Endothelial cell of umbilical vein (primary cell): ENCODE results near the gene ELMOD3. TPM values are rescaled to one million over a fixed set of nuclear protein-coding genes. Genes with fewer than 3 reads are reported as not detected.

Experiments
- BruUV-seq: library from RNA; stranded (reverse); fragments of 400-500 nt; replicated peaks from 2 replicates; lab custom pipeline; 2021; lab: Mats Ljungman, UMichigan
- CTCF ChIA-PET: fragments of 300-600, 350-600 bp; sonication (Branson Sonifier 250); formaldehyde crosslinking; loops from one replicate; lab custom pipeline; 2021; ENCODE audit warnings: antibody characterized with exemption, inconsistent platforms; lab: Charles Lee
- POLR2A ChIA-PET: fragments of 300-600, 350-600 bp; sonication (Branson Sonifier 250); formaldehyde crosslinking; loops from one replicate; lab custom pipeline; 2021; ENCODE audit warnings: antibody characterized with exemption, inconsistent platforms; lab: Charles Lee
- DNase-seq: peaks from one replicate; pipeline ENCODE4 v3.0.0-alpha.2; 2011; ENCODE audit warnings: low read depth, low spot score
- FAIRE-seq: peaks from 2 replicates; lab custom pipeline; 2011; peaks lifted over from hg19 to GRCh38; lab: Jason Lieb, UNC
- H2AFZ ChIP-seq: 2 replicates; pipeline ENCODE4 v1.6.0; 2012; ENCODE audit warnings: low read depth, low read length, control low read depth, inconsistent platforms
- H3K27ac ChIP-seq: 2 replicates; pipeline ENCODE4 v1.5.1; 2011; ENCODE audit warnings: low read depth, mild to moderate bottlenecking, control low read depth, low read length, moderate library complexity; ENCODE audit not compliant: insufficient read depth
- H3K27me3 ChIP-seq, 2 experiments: 2 replicates each; pipeline versions ENCODE4 v1.6.0 to v1.6.1; 2011; ENCODE audit warnings: low read length in 2 of 2, mixed read lengths in 1 of 2; ENCODE audit not compliant: control insufficient read depth in 2 of 2, insufficient read depth in 2 of 2
- H3K36me3 ChIP-seq, 2 experiments: 2 replicates in 1 of 2; 3 replicates in 1 of 2; pipeline ENCODE4 v1.5.1; 2011; ENCODE audit warnings: low read length in 2 of 2, mild to moderate bottlenecking in 1 of 2, moderate library complexity in 1 of 2; ENCODE audit not compliant: control insufficient read depth in 2 of 2, insufficient read depth in 2 of 2; ENCODE audit errors: extremely low read depth in 1 of 2
- H3K4me1 ChIP-seq: 3 replicates; pipeline ENCODE4 v1.5.1; 2011; ENCODE audit warnings: mild to moderate bottlenecking, low read length; ENCODE audit not compliant: control insufficient read depth, insufficient read depth; ENCODE audit errors: extremely low read depth
- H3K4me2 ChIP-seq: 2 replicates; pipeline ENCODE4 v1.6.1; 2011; ENCODE audit warnings: low read length, control low read depth, mixed read lengths; ENCODE audit not compliant: insufficient read depth
- H3K4me3 ChIP-seq, 3 experiments: fragments of 200-600 bp in 1 of 3; sonication (generic), shearing (Covaris generic) in 1 of 3; replicated peaks in 1 of 3; 2 replicates each; pipeline ENCODE4 v1.5.1; 2011 to 2016; ENCODE audit warnings: control low read depth in 3 of 3, low read length in 3 of 3, mild to moderate bottlenecking in 2 of 3, inconsistent platforms in 1 of 3, low read depth in 1 of 3, moderate library complexity in 1 of 3; ENCODE audit not compliant: insufficient read depth in 1 of 3
- H3K79me2 ChIP-seq: 2 replicates; pipeline ENCODE4 v1.6.0; 2012; ENCODE audit warnings: low read length, inconsistent platforms; ENCODE audit not compliant: control insufficient read depth, insufficient read depth
- H3K9ac ChIP-seq: replicated peaks from 2 replicates; pipeline ENCODE3; 2011; ENCODE audit warnings: low read length, control low read depth; ENCODE audit not compliant: insufficient read depth; ENCODE audit errors: extremely low read depth
- H3K9me1 ChIP-seq: replicated peaks from 3 replicates; pipeline ENCODE4 v1.6.0; 2011; ENCODE audit warnings: mild to moderate bottlenecking, low read length; ENCODE audit not compliant: control insufficient read depth, insufficient read depth; ENCODE audit errors: extremely low read depth
- H3K9me3 ChIP-seq: replicated peaks from 2 replicates; pipeline ENCODE4 v1.5.1; 2012; ENCODE audit warnings: low read length, inconsistent platforms; ENCODE audit not compliant: control insufficient read depth, insufficient read depth
- H4K20me1 ChIP-seq: replicated peaks from 2 replicates; pipeline ENCODE3; 2011; ENCODE audit warnings: mild to moderate bottlenecking, low read length; ENCODE audit not compliant: control insufficient read depth, insufficient read depth; ENCODE audit errors: extremely low read depth
- GATA2 ChIP-seq: IDR thresholded peaks from 2 replicates; pipeline ENCODE4 v1.7.0; 2011; ENCODE audit warnings: low read depth, mild to moderate bottlenecking, moderate library complexity, mixed read lengths, low read length; ENCODE audit not compliant: insufficient read length, insufficient read depth
- MYC ChIP-seq: IDR thresholded peaks from one replicate; pipeline ENCODE4 v1.6.1; 2011; ENCODE audit warnings: mild to moderate bottlenecking, low read depth, low read length
- POLR2AphosphoS5 ChIP-seq: IDR thresholded peaks from 2 replicates; pipeline ENCODE4 v1.6.1; 2012; ENCODE audit warnings: low read depth, mild to moderate bottlenecking, control low read depth, low read length, moderate library complexity; ENCODE audit not compliant: insufficient read depth
- dilution Hi-C: fragments of 300-500 bp; cut with MboI; formaldehyde crosslinking; loops from one replicate; pipeline ENCODE4 v1.15.0; 2019; ENCODE audit warnings: low sequenced_read_pairs; ENCODE audit not compliant: extremely low pct_ligation_motif_present
- intact Hi-C: fragments of 100-400 bp; cut with micrococcal nuclease; formaldehyde crosslinking; loops from one replicate; pipeline ENCODE4 v1.10.0; 2022
- polyA plus RNA-seq, 4 experiments: library from polyadenylated mRNA; depleted of rRNA in 3 of 4; stranded (reverse) in 3 of 4; unstranded in 1 of 4; fragments of >200 nt; gene quantifications; 2 replicates each; pipeline versions ENCODE4 v1.2.1 to v1.2.3, GENCODE V29; 2011 to 2012; ENCODE audit warnings: missing spikeins in 1 of 4
- total RNA-seq: library from RNA; stranded (reverse); gene quantifications from 2 replicates; pipeline ENCODE4 v1.2.3, GENCODE V29; 2021
- TF ChIP-seq, protein P1 (sequence below), 2 donors: IDR thresholded peaks; 1 replicate in 1 of 2; 2 replicates in 1 of 2; pipeline ENCODE4 v1.5.1; 2011; ENCODE audit warnings: low read length in 2 of 2, mild to moderate bottlenecking in 2 of 2, moderate library complexity in 2 of 2, control low read depth in 1 of 2, inconsistent platforms in 1 of 2, low read depth in 1 of 2; ENCODE audit not compliant: insufficient read depth in 1 of 2; ENCODE audit errors: extremely low read depth in 1 of 2
- TF ChIP-seq, protein P2 (sequence below): IDR thresholded peaks from 2 replicates; pipeline ENCODE4 v1.6.1; 2011; ENCODE audit not compliant: insufficient read depth, insufficient read length

ELMOD3 gene
- total and polyA plus RNA-seq, 2 donors (not counting 3 experiments of a cell fraction or from before 2014, with no cell fraction given), result 12.3 to 22.0 TPM

DNA sequence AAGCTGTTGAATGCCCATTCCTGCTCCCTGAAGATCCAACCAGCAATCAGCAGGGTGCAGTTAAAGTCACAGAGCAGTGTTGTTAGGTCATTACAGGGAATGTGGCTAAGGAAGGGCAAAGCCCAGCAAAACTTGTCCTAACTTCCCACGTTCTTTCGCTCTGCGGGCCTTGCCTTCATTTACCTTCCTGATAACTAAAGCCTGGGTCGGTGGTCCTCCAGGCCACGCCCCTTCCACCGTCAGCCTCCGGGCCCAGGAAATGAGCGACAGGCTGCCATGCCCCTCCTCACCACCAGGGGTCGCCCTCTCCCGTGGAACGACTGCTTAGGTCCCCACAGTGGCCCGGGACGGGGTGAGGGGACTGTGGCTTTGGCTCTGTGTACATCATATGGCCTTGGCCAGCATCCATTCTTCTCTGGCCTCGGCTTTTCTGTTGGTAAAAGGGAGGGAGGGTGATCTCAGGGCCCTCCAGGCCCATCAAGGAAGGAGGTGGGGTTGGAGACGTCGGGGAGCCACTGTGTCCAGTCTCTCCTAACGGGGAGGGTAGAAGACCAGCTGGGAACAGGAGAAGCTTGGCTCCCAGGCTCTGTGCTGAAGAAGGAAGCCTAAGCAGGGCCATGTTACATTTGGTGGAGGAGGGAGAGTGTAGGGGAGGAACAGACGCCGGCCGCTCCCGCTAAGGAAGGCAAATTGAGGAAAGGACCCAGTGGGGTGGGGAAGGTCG, 66.1 kb downstream of the ELMOD3 start:
- no peaks in the 10 kb centered on the region for H3K36me3 ChIP-seq
- peaks cover 9% of the 10 kb centered on the region for H3K4me1 ChIP-seq
- no peaks in the 10 kb centered on the region for H3K9me1 ChIP-seq
- intact Hi-C loops (loop anchor here (1.0 to 5.0 kb wide), 5 partner anchors 85 to 197 kb away; partner anchors contain the start of genes MAT2A, TMEM150A and USP39), dilution Hi-C loops (no loop called here)
- H3K9me3 ChIP-seq, result no peaks in the 10 kb centered on the region
- H3K4me2 ChIP-seq, result peak overlapping the region; percentile 75
- H3K9ac ChIP-seq, result no peak overlapping the region
- ChIA-PET POLR2A (interaction anchor here (0.6 to 4.5 kb wide), 6 partner anchors 84 to 130 kb away, joined by 3 to 41 read pairs (median 6); partner anchors contain the start of gene MAT2A), CTCF (interaction anchor here (0.5 to 7.7 kb wide), 17 partner anchors 7 to 228 kb away, joined by 3 to 236 read pairs (median 5); partner anchors contain the start of genes ELMOD3, GGCX, MAT2A and RETSAT)
- H3K27ac ChIP-seq, result peak overlapping the region; percentile 16
- no peaks in the 10 kb centered on the region for H3K27me3 ChIP-seq
- no peaks in the 10 kb centered on the region for H4K20me1 ChIP-seq
- no peak overlapping the region for H3K4me3 ChIP-seq
- TF ChIP-seq GATA2 (no peak), MYC (no peak), POLR2AphosphoS5 (no peak)
- TF ChIP-seq, protein P1, sequence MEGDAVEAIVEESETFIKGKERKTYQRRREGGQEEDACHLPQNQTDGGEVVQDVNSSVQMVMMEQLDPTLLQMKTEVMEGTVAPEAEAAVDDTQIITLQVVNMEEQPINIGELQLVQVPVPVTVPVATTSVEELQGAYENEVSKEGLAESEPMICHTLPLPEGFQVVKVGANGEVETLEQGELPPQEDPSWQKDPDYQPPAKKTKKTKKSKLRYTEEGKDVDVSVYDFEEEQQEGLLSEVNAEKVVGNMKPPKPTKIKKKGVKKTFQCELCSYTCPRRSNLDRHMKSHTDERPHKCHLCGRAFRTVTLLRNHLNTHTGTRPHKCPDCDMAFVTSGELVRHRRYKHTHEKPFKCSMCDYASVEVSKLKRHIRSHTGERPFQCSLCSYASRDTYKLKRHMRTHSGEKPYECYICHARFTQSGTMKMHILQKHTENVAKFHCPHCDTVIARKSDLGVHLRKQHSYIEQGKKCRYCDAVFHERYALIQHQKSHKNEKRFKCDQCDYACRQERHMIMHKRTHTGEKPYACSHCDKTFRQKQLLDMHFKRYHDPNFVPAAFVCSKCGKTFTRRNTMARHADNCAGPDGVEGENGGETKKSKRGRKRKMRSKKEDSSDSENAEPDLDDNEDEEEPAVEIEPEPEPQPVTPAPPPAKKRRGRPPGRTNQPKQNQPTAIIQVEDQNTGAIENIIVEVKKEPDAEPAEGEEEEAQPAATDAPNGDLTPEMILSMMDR (IDR thresholded peaks at IDR 0.05; ENCODE audit: extremely low read depth in 1 of 2, insufficient read depth in 1 of 2, low read depth in 1 of 2, low read length in 2 of 2), result peak; percentile 99
- TF ChIP-seq, protein P2, sequence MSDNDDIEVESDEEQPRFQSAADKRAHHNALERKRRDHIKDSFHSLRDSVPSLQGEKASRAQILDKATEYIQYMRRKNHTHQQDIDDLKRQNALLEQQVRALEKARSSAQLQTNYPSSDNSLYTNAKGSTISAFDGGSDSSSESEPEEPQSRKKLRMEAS, result no peak
- H3K79me2 ChIP-seq, result no peaks in the 10 kb centered on the region
- BruUV-seq, result no TSS peak
- peak; percentile 79 for DNase-seq
- peak overlapping the region; percentile 97 for H2AFZ ChIP-seq
- FAIRE-seq, result peak; percentile 96
